Hematopoietic multipotent progenitor cell treated with erythropoietin and hydrocortisone succinate and interleukin-3 and kit ligand, for 15 days (in vitro differentiated cells): ENCODE data around the gene TGIF1.
"Not testable (repeated sequence)": the region's sequence is repeated elsewhere in the genome, so short reads cannot be mapped to it uniquely, and the experiment has no call there.

Experiments
- DNase-seq: peaks from one replicate; pipeline ENCODE4 v3.0.0-alpha.2; 2015; ENCODE audit warnings: low spot score

TGIF1 gene

DNA sequence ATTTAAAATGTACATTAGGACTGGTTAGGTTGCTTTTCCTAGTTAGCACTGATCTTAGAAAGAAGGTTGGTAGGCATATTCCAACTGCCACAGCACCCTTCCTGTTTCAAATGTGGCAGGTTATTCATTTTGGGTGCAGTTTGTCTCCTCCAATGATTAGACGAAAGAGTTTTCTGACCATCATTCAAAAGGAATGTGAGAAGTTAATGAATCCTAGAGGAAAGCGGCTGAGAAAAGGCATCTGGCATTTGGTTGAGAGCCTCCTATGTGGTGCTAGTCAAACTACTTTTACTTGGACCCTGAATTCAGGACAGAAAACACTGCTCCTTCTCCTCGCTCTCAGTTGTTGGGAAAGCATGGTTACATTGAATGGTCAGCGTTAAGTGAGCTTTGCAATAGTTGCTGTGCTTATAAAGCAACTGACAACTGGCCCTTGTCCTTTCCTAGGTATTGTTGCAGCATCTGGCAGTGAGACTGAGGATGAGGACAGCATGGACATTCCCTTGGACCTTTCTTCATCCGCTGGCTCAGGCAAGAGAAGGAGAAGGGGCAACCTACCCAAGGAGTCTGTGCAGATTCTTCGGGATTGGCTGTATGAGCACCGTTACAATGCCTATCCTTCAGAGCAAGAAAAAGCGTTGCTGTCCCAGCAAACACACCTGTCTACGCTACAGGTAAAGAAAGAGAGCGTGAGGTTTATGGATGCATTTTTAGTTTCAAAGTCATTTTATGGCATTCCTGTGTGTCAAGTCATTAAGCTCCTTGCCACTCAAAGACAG is 6.1 kb downstream of the TGIF1 start:
- no peak for DNase-seq

DNA sequence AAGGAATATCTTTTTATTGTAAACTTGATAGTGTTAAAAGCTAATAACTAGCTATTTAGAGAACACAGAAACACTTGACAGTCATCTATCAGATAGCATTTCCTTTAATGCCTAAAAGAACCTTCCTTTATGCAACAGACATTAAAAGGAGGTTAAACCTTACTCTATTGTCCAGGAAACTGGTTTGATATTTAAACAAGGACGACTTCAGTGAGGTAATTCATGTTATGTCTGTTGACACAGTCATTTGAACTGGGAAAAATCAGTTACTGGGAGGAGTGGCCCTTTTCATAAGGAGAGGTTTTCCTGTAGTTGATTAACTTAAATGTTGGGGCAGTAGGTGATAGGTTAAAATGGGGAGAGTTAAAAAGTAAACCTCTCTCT is 6.7 kb downstream of the TGIF1 start:
- DNase-seq = no peak

DNA sequence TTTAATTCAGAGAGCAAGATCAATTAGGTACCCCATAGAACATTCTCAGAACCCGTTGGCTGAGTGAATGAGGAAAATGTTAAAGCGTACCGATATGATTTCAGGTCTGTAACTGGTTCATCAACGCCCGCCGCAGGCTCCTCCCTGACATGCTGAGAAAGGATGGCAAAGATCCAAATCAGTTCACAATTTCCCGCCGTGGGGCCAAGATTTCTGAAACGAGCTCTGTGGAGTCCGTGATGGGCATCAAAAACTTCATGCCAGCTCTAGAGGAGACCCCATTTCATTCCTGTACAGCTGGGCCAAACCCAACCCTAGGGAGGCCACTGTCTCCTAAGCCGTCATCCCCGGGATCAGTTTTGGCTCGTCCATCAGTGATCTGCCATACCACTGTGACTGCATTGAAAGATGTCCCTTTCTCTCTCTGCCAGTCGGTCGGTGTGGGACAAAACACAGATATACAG is 7.3 kb downstream of the TGIF1 start:
- DNase-seq = no peak

DNA sequence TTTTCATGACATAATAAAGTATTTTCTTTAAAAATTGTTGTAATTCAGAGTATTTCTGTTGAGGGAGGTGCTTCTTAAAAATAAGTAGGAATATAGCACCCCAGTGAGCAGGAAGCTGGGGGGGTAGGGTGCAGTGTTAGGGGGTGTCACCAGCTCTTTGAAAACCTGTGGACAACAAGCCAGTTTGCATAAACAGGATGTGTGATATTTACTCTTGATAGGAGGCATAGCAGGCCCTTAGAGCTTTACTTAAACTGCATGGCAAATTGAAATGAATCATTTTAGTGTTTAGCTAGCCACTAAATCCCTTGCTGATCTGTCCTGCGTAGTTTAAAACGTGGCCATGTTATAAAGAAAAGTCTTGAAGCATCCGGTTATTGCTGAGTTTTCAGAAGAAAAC is 8.4 kb downstream of the TGIF1 start:
- no peak for DNase-seq

DNA sequence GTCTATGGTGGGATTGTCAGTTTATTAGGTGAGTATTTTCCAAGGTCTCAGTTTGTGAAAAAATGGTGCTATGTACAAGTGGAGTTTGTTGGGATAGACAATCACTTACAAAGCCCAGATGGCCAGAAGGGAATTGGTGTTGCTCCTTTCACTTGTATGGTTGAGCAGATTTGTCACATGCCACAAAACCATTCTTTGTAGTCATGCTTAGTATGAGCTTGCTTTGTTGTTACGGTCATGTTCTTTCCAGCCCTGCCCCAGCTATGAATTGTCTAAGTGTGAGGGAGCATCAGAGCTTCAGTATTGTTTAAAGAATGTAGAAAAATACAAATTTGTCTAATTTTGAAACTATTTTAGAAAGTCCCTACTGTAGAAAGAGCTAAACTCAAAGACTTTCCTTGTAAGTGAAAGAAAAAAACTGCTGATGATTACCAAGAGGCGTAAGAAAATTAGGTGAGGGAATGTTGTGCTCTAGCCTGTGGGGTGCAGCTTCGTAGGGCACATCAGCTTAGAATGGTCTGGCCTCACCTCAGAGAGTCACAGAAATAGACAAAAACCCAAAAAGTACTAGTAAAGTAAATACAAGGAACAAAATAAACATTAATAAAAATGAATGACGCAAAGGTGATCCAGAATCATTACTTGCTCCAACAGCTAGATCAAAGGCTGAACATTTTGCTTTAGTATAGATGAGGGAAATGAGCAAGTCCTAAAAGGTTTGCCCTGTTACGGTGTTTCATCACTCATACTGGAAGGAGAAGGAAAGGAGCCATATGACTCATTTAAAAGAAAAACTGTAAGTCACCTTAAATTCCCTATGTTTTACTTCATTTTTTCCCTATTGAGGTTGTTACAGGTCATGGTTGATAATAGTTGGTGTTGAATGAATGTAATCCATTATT is 9.2 kb downstream of the TGIF1 start:
- no peak for DNase-seq

DNA sequence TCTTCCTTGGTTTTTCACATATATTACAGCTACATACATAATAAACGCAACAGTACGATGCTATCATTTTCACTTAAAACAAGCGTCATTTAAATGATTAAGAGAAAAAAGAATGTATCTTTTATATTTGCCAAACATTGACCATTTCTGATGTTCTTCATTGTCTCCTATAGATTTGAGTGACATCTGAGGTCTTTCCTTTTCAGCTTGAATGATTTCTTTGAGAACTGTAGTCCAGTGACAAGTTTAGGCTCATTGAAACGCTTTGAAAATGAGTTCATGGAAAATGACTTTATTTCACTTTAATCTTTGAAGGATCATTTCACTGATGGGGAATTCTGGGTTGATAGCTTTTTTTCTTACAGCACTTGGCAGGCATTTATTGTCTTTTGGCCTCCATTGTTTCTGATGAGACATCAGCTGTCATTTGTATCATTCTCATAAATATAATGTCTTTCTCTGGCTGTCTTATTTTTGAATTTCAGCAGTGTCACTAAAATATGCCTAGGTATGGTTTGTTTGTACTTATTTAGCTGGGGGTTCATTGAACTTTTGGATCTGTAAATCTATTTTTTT is 10.9 kb downstream of the TGIF1 start:
- DNase-seq = no peak

DNA sequence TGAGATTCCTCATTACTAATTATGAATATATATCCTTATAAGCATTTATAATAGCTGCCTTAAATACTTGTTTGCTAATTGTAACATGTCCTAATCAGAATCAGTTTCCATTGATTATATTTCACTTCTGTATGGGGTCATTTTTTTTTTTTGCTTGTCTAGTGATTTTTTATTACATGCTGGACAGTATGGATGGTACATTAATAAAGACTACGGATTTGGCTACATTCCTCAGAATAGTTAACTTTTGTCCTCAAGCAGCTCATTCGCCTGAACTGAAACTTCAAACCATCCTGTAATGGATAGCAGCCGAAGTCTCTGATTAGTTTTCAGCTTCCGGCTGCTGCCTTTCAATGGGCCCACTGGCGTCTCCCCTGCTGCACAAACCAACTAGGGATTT is 11.7 kb downstream of the TGIF1 start:
- DNase-seq = no peak

DNA sequence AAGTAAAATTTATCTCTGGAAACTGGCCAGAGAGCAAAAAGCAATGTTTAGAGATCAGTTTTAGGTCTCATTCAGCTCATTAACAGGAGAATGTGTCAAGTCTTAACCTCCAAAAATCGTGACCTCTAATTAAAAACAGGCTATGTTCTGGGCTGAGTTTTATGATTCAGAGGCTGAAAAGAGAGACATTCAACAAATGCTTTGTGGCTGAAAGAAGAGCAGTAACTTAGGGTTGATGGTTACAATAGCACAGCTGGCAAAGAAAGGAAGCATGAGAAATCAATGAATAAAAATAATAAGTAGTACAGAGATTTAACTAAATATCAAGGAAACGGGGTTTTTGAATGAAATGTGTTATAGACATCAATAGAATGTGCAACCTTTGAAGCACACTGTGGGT is 13.1 kb downstream of the TGIF1 start:
- no peak for DNase-seq

DNA sequence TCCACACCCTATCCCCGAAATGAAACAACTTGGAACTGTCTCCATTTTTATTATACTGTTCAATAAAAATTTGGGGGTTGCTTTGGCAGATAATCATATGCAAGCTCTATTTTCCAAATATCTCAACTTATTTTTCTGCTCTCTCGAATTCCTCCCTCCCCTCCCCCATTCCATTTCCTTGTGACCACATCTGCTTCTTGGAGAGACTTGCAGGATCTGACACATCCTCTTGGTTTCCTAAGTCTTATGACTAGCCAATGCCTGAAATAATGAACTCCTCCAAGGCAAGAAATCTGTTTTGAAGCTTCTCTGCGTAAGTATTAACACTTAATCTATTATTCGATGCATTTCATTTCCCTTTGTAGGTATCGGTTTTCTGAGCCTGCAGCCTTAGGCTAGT is 16.1 kb downstream of the TGIF1 start:
- no peak for DNase-seq

DNA sequence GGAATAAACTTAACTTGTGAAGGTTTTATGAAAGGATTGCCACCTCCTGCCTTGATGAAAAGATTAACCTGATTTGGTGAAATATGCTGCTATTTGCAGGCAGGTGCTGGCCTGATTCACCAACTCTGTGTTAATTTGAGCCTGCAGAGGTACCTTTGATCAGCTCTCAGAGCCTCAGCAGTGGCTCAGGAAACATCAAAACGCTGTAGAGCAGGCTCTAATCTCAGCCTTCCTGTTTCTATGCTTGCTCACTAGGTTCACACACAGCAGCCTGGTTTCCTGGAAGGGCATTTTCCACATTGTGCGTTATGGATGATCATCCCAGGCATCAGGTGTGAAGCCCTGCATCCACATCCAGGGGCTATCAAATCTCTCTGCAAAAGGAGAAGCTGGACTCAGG is 16.9 kb downstream of the TGIF1 start:
- DNase-seq = no peak

DNA sequence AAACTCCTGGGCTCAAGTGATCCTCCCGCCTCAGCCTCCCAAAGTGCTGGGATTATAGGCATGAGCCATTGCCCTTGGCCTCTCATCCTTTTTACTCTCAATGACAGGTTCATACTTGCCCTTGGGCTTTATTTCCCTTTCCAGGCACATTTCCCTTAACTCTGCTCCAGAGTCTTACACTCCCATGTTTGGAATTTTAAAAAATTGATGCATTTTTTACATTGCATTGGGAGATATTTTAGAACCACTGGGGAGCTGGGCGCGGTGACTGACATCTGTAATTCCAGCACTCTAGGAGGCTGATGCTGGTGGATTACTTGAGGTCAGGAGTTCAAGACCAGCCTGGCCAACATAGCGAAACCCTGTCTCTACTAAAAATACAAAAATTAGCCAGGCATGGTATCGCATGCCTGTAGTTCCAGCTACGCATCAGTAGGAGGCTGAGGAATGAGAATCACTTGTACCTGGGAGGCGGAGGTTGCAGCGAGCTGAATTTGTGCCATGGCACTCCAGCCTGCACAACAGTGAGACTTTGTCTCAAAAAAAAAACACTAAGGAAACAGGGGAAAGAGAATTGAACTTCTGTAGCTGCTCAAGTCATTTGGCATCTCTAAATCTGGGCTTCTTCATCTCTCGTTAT is 18.2 kb downstream of the TGIF1 start:
- no peak for DNase-seq

DNA sequence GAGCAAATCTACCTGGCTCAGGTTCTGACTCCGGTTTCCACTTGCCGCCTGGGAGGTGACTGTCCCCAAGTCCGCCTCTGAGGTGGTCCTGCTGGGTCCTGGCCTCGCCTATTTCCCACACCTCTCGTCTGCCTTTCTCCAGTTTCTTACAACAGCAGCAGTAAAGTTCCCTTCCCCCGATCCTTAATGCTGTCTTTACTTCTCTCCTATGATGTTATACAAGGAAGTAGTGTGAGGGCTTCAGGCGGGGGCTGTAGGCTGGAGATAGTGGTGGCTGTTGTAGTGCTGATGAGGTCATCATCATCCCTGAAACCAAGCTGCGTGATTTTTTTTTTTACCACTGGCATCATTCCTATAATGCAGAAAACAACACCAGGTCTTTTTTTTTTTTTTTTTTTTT is 18.9 kb downstream of the TGIF1 start:
- no peak for DNase-seq

DNA sequence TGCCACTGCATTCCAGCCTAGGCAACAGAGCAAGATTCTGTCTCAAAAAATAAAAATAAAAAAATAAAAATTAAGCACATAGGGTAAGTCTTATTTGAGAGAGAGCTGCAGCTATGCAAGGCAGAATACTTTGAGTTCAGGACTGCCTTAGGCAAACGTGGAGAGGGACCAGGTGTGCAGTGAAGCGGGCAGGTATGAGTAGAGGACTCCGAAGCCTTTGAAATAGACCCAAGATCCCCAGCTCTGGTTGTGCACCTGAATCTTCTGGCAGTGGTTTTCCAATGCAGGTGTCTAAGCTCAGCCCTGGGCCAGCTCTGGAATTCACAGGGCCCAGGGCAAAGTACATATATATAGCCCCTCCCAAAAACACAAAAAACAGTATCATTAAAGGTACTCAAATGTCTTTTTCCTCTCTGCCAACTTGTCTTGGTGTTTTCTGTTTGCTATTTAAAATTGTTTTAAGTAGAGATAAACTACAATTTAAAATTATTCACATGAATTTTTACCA is 21.2 kb downstream of the TGIF1 start:
- no peak for DNase-seq

DNA sequence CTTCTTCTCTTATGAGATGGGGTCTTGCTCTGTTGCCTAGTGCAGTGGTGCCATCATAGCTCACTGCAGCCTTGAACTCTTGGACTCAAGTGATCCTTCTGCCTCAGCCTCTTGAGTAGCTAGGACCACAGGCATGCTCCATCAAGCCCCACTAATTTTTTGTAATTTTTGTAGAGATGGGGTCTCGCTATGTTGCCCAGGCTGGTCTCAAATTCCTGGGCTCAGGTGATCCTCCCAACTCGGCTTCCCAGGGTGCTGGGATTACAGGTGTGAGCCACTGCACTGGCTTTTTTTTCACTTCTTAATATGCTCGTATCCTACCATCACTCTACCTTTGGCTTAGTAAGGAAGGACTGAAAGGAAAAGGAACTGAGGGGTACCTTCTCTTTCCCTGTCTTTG is 22.1 kb downstream of the TGIF1 start:
- not testable (repeated sequence) for DNase-seq

DNA sequence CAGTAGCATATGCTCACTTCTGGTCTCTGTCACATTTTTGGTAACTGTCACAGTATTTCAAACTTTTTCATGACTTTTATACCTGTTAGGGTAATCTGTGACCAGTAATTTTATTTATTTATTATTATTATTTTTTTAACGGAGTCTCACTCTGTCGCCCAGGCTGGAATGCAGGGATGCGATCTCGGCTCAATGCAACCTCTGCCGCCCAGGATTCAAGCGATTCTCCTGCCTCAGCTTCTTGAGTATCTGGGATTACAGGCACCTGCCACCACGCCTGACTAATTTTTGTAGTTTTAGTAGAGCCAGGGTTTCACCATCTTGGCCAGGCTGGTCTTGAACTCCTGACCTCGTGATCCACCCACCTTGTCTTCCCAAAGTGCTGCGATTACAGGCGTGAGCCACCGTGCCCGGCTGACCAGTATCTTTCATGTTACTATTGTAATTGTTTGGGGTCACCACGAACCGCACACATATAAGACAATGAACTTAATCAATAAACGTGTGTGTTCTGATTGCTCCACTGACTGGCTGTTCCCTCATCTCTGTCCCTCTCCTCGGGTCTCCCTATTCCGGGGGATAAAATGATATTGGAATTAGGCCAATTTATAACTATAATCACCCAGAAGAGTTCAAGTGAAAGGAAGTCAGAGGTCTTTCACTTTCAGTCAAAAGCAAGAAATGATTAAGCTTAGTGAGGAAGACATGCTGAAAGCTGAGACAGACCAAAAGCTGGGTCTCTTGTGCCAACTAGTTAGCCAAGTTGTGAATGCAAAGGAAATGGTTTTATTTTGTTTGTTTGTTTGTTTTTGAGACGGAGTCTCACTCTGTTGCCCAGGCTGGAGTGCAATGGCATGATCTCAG is 22.9 kb downstream of the TGIF1 start:
- DNase-seq = no peak

DNA sequence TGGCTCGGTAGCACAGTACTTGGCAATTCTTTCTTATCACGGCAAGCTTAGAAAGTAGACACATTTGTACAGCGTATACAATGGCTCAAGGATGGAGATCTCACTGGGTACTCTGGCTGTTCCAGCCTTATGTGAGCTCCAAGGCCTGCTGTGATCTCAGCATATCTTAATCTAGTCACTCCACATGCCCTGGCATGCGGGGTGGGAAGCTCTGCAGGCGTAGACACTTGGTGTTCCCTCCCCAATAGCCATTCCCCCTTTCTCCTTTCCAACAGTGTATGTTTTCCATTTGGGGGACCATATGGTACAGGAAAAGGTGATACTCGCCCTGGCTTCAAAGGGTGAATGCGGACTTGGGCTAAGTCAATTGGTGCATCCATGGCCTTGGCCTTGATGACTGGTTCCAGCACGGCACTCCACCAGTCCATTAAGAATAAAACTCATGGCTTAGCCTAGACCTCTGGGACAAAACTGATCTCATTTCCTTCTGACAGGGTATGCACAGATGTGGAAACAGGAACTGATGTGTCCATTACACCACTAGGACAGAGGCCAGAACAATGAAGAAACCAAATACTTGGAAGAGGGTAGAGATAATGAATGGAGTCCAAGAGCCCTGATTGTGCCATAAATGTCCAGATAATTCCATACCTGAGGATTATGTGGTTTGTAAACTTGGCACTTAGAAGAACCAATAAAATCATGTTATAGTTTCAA is 28.4 kb downstream of the TGIF1 start:
- no peak for DNase-seq

DNA sequence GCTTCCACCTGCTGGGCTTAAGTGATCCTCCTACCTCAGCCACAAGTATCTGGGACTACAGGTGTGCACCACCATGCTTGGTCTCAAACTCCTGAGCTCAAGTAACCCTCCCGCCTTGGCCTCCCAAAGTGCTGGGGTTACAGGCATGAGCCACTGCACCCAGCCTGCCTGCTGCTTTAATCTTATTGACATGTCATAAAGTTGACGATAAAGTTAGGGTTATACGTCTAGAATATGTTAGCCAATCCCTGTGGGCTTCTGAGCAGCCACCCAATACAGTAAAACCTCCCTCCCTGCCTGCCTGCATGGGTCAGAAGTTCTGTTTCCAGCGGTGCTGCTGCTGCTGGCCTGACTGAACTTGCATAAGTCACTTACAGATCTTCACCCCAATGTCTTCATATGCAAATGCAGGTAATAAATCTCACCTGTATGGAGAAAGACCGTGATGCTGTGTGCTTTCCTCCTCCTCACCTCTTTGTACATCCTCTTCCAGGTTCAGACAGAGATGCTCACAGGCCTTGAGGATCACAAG is 30.1 kb downstream of the TGIF1 start:
- no peak for DNase-seq

DNA sequence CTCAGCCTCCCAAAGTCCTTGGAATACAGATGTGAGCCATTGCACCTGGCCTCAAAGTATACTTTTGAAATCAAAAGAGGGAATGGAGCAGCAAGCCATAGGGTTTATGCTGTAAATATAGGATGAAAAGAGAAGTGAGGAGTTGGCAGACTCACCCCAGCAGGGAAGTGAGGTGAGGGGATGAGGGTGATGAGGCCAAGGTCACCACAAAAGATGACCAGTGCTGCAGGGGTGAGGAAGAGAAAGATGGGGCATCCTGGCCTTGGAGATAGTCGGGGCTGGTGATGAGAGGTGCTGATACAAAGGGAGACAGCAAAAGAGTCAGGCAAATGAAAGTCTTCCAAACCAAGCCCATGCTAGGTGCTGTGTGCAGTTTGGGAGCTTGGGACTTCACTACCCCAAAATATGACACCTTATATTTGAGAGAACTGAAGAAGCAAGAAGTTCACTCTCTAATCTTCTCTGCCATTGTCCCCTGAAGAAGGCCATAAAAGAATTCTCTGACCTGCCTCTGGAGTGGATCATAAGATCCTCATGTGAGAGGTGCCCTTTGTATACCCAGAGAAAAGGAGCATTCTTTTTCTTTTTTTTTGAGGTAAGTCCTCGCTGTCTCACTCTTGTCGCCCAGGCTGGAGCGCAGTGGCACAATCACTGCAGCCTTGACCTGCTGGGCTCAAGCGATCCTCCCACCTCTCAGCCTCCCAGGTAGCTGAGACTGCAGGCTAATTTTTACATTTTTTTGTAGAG is 31.0 kb downstream of the TGIF1 start:
- DNase-seq = no peak

DNA sequence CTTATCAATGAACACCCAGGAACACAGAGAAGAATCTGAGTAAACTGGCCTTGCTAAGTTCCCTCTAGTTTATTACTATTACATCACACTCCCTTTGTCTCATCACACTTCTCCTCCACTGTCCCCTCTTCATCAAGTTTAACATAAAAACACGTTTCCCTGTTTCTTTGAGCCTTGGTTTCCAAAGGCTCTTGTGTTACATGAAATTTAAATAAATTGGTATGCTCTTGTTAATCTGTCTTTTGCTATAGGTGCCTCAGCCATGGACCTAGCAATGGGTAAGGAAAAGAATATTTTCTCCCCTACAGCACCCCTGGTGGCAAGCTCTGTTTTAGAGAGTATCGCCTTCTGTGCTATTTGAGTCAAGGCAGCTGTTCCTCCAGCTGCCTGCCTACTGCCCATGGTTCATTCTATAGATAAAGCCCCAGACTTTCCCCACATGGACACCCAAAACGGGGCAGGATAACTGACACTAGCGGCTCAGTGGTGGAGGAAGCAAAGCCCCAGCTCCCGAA is 31.8 kb downstream of the TGIF1 start:
- peak; percentile 19 for DNase-seq
